GM18526 (cell line): ENCODE data around the gene LDAF1.

Experiments used
- POLR2A ChIP-seq: IDR thresholded peaks from 3 replicates; pipeline ENCODE4 v1.6.1; 2011; ENCODE audit not compliant: insufficient read length; ENCODE audit errors: extremely low read depth

The LDAF1 gene

GRCh38 chr16:21158208-21159110 lies at the start of gene LDAF1:
Gene LDAF1, plus strand, starts transcription at chr16:21158674. Its CDS starts 2,509 bp downstream, at chr16:21161183.
- peak; percentile 36 for TF ChIP-seq POLR2A

DNA sequence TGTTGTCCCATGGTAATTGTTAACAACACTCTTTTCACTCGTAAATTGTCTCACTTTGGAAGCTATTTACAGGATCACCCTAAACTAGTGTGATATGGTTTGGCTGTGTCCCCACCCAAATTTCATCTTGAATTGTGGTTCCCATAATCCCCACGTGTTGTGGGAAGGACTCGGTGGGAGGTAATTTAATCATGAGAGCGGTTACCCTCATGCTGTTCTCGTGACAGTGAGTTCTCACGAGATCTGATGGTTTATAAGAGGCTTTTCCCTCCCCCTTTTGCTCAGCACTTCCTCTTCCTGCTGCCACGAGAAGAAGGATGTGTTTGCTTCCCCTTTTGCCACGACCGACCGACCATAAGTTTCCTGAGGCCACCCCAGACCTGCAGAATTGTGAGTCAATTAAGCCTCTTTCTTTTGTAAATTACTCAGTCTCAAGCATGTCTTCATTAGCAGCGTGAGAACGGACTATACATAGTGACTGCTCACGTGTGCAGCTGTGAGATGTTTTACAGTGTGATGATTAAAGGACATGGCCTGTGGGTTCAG lies 42.3 kb upstream of the LDAF1 start:
- no peak for TF ChIP-seq POLR2A

DNA sequence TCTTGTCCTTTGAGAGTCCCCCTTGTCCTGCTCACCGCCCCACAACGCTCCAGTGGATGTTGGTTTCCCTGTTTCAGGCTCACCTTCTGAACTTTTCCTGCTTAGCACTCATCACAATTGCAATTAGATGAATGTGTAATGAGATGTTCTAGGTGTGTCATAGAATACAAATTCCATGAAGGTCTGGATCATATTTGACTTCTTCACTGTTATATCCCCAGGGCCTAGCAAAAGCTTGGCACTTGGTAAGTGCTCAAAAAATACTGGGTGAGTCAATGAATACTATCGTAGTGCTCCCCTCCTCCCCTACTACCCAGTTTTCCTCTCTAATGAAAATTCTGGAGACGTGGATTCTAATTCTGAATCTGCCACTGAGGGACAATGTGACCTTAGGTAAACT lies 40.9 kb upstream of the LDAF1 start:
- no peak for TF ChIP-seq POLR2A

DNA sequence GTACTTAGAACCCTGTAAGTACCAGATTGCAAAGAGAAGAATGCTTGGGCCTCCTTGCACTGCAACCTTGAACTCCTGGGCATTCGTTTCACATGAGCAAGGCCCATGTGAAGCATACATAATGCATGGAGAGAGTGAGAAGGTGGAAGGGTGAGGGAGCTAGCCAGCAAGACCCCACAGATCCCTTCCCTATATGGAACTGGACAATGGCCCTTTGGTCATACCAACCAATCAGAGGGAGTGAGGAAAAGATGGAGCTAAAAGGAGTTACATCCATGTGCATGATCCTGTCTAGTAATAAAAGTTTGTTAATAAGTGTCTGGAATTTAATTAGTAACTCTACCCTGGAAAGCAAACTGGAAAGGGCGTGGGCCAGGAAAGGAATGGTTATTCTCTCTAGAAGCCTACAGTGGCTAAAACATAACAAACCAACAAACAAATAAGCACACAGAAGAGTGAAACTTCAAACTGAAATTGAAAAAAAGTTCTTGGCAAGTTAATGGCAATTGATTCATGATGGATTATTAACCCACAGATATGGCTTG lies 37.4 kb upstream of the LDAF1 start:
- no peak for TF ChIP-seq POLR2A

DNA sequence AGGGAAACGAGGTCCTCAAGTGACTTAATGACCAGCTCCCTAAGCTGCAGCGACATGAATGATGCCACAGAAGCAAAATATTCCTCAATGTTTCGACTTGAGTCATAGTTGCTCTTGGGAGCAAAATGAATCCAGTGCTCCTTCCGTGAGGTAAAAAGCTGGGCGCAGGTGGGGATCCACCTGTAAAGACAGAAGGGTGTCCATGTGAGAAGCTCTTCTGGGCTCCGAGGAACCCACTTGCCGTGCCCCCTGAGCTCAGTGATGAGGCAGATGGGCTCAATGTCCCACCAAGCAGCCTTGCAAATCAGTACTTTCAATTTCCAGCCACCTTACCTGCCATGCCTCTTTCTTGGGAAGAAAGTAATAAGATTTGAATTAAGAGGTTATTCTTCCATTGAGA lies 33.3 kb upstream of the LDAF1 start:
- no peak for TF ChIP-seq POLR2A

- no peak for TF ChIP-seq POLR2A
These were observed 32.0 kb upstream of the LDAF1 start for GRCh38 chr16:21126518-21126917.

GRCh38 chr16:21128991-21129390 lies 29.5 kb upstream of the LDAF1 start:
- TF ChIP-seq POLR2A, result no peak

- no peak for TF ChIP-seq POLR2A
These were observed 27.7 kb upstream of the LDAF1 start for GRCh38 chr16:21130811-21131210.

DNA sequence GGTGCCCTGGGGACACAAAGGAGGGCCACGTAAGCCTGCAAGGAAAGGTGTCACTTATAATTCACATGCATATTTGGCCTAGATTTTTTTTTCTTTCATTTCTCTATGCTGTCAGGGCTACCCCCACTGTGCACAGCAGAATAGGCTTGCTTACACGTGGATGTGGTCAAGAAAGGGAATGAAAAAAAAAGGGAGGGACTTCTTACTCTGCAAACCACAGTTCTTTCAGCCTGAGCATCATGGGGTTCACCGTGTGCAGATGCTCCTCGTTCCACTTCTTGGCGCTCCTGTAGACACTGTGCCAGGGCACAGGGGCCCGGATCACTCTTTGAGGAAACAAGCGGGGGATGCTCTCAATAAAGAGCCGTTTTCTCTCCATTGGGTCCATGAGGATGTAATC lies 24.4 kb upstream of the LDAF1 start:
- no peak for TF ChIP-seq POLR2A

DNA sequence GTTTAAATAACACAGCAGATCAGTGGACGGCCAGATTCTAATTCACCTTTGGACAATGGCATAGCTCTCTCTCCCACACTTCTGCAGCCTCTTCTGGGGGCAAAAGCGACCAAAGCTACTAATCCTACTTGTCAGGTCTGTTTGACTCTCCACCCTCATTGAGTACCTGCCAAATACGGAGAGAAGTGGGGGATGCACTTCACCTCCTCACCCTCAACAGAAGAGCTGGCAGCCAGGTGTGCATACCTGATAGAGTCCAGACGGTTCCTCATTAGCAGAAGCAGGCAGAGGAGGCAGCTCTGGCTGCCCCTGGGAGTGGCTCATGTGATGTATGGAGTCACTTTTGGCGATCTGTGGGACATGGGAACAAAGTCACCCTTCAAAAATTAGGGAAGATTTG lies 12.7 kb upstream of the LDAF1 start:
- TF ChIP-seq POLR2A, result no peak

DNA sequence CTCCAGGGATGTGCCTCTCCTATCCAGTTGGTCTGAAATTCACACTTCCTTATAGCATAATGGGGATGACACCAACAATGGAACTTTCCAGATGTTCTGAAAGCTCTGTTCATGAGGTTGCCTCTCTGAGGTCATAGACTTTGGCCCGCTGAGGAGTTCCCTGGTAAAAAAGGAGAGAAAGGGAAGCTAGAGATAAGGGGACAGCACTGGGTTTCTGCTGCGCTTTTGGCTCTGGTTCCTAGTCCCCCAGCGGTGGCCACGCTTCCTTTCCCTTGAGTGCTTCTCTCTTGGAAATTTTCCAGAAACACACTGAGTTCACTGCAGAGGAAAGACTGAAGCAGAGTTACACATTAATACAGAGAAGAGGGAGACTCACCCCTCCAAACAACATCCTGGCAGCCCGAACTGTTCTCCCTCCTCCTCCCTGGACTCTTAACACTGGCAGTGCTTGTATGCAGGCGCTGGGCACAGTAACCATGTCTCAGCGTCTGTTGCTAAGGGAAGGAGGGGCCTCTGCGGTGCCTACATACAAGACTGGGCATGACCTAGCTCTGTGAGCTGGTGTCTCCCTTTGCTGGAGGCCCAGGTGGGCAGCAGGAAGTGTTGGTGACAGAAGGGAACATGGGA lies 8.0 kb upstream of the LDAF1 start, which contains the start of gene DNAH3:
DNAH3 (minus strand) TSS at position 472 of the 627 bp plus-strand sequence. CDS start 527 bp downstream, outside the sequence.
- no peak for TF ChIP-seq POLR2A

- TF ChIP-seq POLR2A, result no peak
These were observed 1.6 kb upstream of the LDAF1 start for GRCh38 chr16:21156767-21157467.

DNA sequence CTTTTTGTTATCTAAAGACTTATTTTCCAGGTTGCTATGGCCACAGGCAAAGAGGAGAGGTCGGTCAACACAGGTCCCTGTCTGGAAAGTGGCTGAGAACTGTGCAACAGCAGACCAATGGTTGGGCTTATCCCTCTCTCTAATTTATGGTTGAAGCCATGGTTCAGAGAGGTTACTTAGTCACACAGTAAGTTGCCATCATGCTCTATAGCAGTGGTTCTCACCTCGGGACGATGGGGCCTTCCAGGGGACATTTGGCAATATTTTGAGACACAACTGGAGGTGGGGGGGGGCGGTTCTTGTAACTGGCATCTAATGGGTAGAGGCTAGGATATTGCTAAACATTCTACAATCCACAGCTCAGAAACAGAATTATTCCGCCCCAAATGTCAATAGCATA lies 842 bp upstream of the LDAF1 start:
- no peak for TF ChIP-seq POLR2A

DNA sequence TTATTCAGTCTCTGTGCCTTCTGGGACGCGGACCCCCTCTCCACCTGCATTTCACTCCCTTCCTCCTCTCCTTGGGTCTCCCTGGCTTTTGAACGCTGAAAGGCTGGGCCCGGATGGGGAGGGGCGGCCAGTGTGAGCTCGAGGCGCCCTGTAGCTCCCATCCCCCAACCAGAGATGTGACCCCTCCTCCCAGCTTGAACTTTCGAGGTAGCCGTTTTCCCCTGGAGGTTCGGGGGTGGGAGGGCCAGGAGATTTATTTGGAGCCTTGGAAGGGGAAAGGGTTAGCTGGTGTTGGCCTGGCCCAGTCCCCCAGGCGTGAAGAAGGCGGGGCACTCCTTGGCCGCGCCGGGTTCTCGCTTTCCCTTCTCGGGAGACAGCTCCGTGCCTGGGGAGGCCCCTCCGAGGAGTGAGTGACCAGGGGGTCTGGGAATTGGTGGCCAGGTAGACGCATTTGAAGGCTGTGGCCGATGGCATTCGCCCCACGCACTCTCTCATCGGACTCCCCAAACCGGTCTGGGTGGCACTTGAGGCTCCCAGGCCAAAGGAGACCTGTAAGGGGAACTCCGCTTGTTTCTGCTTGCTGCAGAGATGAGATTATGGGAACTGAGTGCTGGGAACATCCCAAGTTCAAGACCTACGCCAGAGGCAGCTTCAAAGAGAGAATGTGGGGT lies 942 bp downstream of the LDAF1 start:
- no peak for TF ChIP-seq POLR2A

GRCh38 chr16:21160276-21160675 lies 1.8 kb downstream of the LDAF1 start:
- no peak for TF ChIP-seq POLR2A
